ENCODE data around the gene VSX2. TPM values are rescaled to one million over a fixed set of nuclear protein-coding genes. Genes with fewer than 3 reads are reported as not detected.

Gene VSX2
- total RNA-seq, 1 experiment from 2014 or later: not detected

DNA sequence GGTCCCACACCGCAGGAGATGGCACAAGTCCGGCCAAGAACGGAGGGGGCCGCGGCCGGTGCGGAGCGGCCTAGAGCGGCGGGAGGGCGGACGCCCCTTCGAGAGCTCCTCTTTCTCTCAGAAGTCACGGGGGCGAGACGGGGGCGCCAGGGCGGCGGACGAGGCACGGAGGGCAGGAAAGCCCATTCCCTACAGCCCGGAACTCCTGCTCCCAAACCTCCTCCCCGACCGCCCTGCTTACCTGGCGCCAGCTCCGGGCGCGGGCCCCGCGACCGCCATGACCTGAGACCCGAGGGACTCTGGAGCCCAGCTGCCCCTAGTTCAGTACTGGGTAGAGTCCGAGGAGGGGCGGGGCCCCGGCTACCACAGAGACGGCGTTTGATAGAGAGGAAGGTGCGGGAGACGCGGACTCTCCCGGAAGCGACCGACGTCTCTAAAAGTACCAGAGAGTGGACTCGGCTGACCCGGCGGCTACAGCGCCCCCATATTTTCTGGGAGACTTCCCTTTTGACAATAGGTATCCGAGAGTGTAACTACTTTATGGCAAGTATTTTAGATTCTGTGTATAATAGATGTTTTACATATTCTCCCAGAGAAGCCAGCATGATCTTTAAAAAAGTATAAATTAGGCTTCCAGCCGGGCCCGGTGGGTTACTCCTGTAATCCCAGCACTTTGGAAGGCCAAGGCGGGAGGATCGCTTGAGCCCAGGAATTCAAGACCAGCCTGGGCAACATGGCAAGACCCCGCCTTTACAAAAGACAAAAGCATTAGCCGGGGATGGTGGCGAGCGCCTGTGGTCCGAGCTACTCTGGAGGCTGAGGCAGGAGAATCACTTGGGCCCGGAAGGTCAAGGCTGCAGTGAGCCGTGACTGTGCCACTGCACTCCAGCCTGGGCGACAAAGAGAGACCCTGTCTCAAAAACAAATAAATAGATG lies 63.7 kb downstream of the VSX2 start, which contains the start of gene ABCD4:
TSS of gene ABCD4 (minus strand) at position 301 of the 936 bp plus-strand sequence. CDS start at position 279, 22 bp downstream.
- H2AFZ ChIP-seq (ENCODE audit: low read length): no peak within 1 kb of the TSS
- H3K9ac ChIP-seq (ENCODE audit: extremely low read depth, insufficient read length, low read length): peak within 1 kb of the TSS; percentile 86
- no peak within 1 kb of the TSS for H4K5ac ChIP-seq (ENCODE audit: insufficient read length, low read depth, low read length)
- Mint-ChIP-seq H3K36me3 (ENCODE audit: insufficient read depth in 1 of 3, low read depth in 3 of 3) (peaks cover 13 to 27% (median 26%) of the 10 kb centered on the region in 3 experiments), H3K4me3 (peak within 1 kb of the TSS; percentile 89 to 95), H3K27ac (peak within 1 kb of the TSS; percentile 93 to 97 (median 95)), H3K4me1 (peaks cover 16 to 17% of the 10 kb centered on the region in 2 experiments), H3K27me3 (ENCODE audit: low read depth) (no peaks in the 10 kb centered on the region), H3K9me3 (no peaks in the 10 kb centered on the region; a peak in 1 of 5 replicates)
- H4K20me1 ChIP-seq (ENCODE audit: control insufficient read depth, insufficient read depth, insufficient read length): no peaks in the 10 kb centered on the region
- DNase-seq: peak; percentile 98
- no peak within 1 kb of the TSS for H2BK12ac ChIP-seq (ENCODE audit: insufficient read length, low read depth, low read length)
- H3K23ac ChIP-seq (ENCODE audit: insufficient read length, low read depth, low read length): no peak within 1 kb of the TSS
- no peak within 1 kb of the TSS for H3K18ac ChIP-seq (ENCODE audit: insufficient read length, low read depth, low read length)
- peak within 1 kb of the TSS; percentile 80 for H3K4me2 ChIP-seq (ENCODE audit: insufficient read depth, insufficient read length, low read length)
- no peak within 1 kb of the TSS for H2BK5ac ChIP-seq (ENCODE audit: insufficient read length, low read length)
- no peak within 1 kb of the TSS for H3K56ac ChIP-seq (ENCODE audit: insufficient read length, low read depth, low read length)
- no peaks in the 10 kb centered on the region; the same call in 1 of the 2 replicates for H3K27me3 ChIP-seq (ENCODE audit: insufficient read depth, low read length)
- WGBS (ENCODE audit: extremely low coverage, insufficient read length, low lambda C conversion rate): no CpG with 5 or more reads among the region's 61 CpGs
- H3K79me2 ChIP-seq (ENCODE audit: insufficient read depth, low read length): peaks cover 13% of the 10 kb centered on the region; the same call in 1 of the 2 replicates
- peaks cover 6% of the 10 kb centered on the region for H3K23me2 ChIP-seq (ENCODE audit: insufficient read length, low read depth, low read length, poor library complexity, severe bottlenecking)
- no peak within 1 kb of the TSS for H4K8ac ChIP-seq (replicated peaks; ENCODE audit: insufficient read length, low read depth, low read length)
- no peaks in the 10 kb centered on the region for H3K79me1 ChIP-seq (ENCODE audit: insufficient read depth, low read depth, low read length, poor library complexity, severe bottlenecking)
- TF ChIP-seq, protein P1, sequence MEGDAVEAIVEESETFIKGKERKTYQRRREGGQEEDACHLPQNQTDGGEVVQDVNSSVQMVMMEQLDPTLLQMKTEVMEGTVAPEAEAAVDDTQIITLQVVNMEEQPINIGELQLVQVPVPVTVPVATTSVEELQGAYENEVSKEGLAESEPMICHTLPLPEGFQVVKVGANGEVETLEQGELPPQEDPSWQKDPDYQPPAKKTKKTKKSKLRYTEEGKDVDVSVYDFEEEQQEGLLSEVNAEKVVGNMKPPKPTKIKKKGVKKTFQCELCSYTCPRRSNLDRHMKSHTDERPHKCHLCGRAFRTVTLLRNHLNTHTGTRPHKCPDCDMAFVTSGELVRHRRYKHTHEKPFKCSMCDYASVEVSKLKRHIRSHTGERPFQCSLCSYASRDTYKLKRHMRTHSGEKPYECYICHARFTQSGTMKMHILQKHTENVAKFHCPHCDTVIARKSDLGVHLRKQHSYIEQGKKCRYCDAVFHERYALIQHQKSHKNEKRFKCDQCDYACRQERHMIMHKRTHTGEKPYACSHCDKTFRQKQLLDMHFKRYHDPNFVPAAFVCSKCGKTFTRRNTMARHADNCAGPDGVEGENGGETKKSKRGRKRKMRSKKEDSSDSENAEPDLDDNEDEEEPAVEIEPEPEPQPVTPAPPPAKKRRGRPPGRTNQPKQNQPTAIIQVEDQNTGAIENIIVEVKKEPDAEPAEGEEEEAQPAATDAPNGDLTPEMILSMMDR (conservative IDR thresholded peaks at IDR 0.05): peak; percentile 81
- H3K4me1 ChIP-seq (ENCODE audit: insufficient read depth, low read length): no peaks in the 10 kb centered on the region
- H3K14ac ChIP-seq (ENCODE audit: insufficient read depth, low read length): peak within 1 kb of the TSS; percentile 95
- no peak within 1 kb of the TSS for H4K91ac ChIP-seq (ENCODE audit: insufficient read length, low read depth, low read length)
- no peak within 1 kb of the TSS for H3K4ac ChIP-seq (ENCODE audit: low read depth, low read length)
- H3K27ac ChIP-seq (ENCODE audit: insufficient read length, low read depth, low read length): no peak within 1 kb of the TSS
- H2AK5ac ChIP-seq (ENCODE audit: insufficient read length, low read length): no peak within 1 kb of the TSS
- H2BK15ac ChIP-seq (ENCODE audit: low read depth, low read length): no peak within 1 kb of the TSS
- H3T11ph ChIP-seq (ENCODE audit: low read length): no peak within 1 kb of the TSS
- no peak within 1 kb of the TSS for H2BK20ac ChIP-seq (ENCODE audit: low read depth, low read length, poor library complexity, severe bottlenecking)
- H3K9me3 ChIP-seq (ENCODE audit: control insufficient read depth, low read depth, low read length): no peaks in the 10 kb centered on the region
- H2BK120ac ChIP-seq (ENCODE audit: low read depth, low read length, poor library complexity, severe bottlenecking): no peak within 1 kb of the TSS

Data from H9 (cell line).